Heart right ventricle (tissue), 16 donors: ENCODE data around the gene CST7. TPM values are rescaled to one million over a fixed set of nuclear protein-coding genes. Genes with fewer than 3 reads are reported as not detected.

Experiments used
- ATAC-seq, 8 donors: fragments of 200-7000 bp; cut with Tn5 transposase; one replicate each; pipeline ENCODE4 v1.9.1; 2020; ENCODE audit warnings: mild to moderate bottlenecking in 8 of 8, moderate library complexity in 8 of 8, moderate number of reproducible peaks in 1 of 8
- DNase-seq, 2 donors: peaks; one replicate each; pipeline ENCODE4 v3.0.0-alpha.2; 2020
- H3K27ac ChIP-seq, 10 donors: fragments of 200-600 bp; sonication (generic) in 2 of 10; one replicate each; pipeline versions ENCODE4 v1.5.0 to v1.8.0; 2020 to 2022; ENCODE audit warnings: mild to moderate bottlenecking in 3 of 10
- H3K27me3 ChIP-seq, 7 donors: fragments of 200-600 bp; one replicate each; pipeline ENCODE4 v1.8.0; 2021 to 2022; ENCODE audit warnings: mild to moderate bottlenecking in 2 of 7
- H3K36me3 ChIP-seq, 9 donors: fragments of 200-600 bp; sonication (generic) in 1 of 9; one replicate each; pipeline versions ENCODE4 v1.5.0 to v1.8.0; 2020 to 2022; ENCODE audit warnings: mild to moderate bottlenecking in 2 of 9
- H3K4me1 ChIP-seq, 9 donors: fragments of 200-600 bp; sonication (generic) in 1 of 9; one replicate each; pipeline versions ENCODE4 v1.5.0 to v1.8.0; 2020 to 2022; ENCODE audit warnings: mild to moderate bottlenecking in 4 of 9
- H3K4me3 ChIP-seq, 10 donors: fragments of 200-600 bp; sonication (generic) in 2 of 10; one replicate each; pipeline versions ENCODE4 v1.5.0 to v1.8.0; 2020 to 2022; ENCODE audit warnings: mild to moderate bottlenecking in 7 of 10, moderate library complexity in 2 of 10
- H3K9me3 ChIP-seq, 11 donors: fragments of 200-600 bp in 10 of 11; sonication (generic) in 2 of 11; one replicate each; pipeline versions ENCODE4 v1.5.0 to v1.8.0; 2013 to 2022; ENCODE audit warnings: mild to moderate bottlenecking in 2 of 11, control low read depth in 1 of 11, moderate library complexity in 1 of 11
- CTCF ChIP-seq, 9 donors: fragments of 200-600 bp; sonication (generic) in 2 of 9; IDR thresholded peaks; one replicate each; pipeline versions ENCODE4 v1.5.0 to v1.8.0; 2021 to 2022; ENCODE audit warnings: antibody characterized with exemption in 9 of 9, mild to moderate bottlenecking in 5 of 9, moderate library complexity in 1 of 9
- WGBS, 2 donors: extraction: QIAGEN DNeasy Blood & Tissue Kit; methylation state at CpG; one replicate each; pipeline ENCODE4 v1.1.7; 2013; ENCODE audit warnings: inconsistent platforms in 1 of 2; 5-methylcytosine and 5-hydroxymethylcytosine counted together
- intact Hi-C, 10 donors: fragments of 100-400 bp; cut with DNase I; formaldehyde crosslinking; loops; one replicate each; pipeline versions ENCODE4 v1.11.1 to v1.14.2; 2022
- polyA plus RNA-seq, 2 donors: library from polyadenylated mRNA; stranded (reverse); fragments of 200-250 nt; gene quantifications; one replicate each; pipeline ENCODE4 v1.2.3, GENCODE V29; 2013
- total RNA-seq, 10 donors: library from RNA; stranded (reverse); fragmentation: NEBNext Ultra II Directional in 3 of 10; extraction: Animal tissue kit (Norgen Biotek cat#: 25700) in 3 of 10; gene quantifications; one replicate each; pipeline versions ENCODE4 v1.2.1 to v1.2.4, GENCODE V29; 2021 to 2023
- donor health status: Arrhythmogenic right ventricular cardiomyopathy.
- donor health status: ischemic (EF 13 %, LVEDD 7.1; RV severe dilation, severe dysfunction).
- donor health status: healthy with polysubstance abuse.
- donor health status: DM: no; HTN: yes; CAD: no.
- donor health status: DM: no; HTN: no; CAD: no.
- donor health status: ischemic (EF 25% LVEDD 6.9; RV normal size, moderate dysfunction).
- donor health status: ischemic (EF 25% LVEDD 5.7; RV mildly dilated, moderate dysfunction).
- donor health status: healthy.
- donor health status: DM: yes; HTN: yes; CAD: no.
- donor health status: Ischemic cardiomyopathy.
- donor health status: ischemic (EF 35%, LVEDD 5.7; RV mildly dilated, moderate dysfunction).
- donor health status: nonischemic (EF 11% LVEDD 7.7; RV severe dilation, severe dysfunction).
- donor health status: DM: yes; HTN: yes; CAD: no.
- donor health status: PGD.
- donor health status: ischemic (EF 29% LVEDD 5.4; RV normal size, mild dysfunction).
- donor health status: nonischemic (EF 23%, LVEDD 6.1; RV moderate dilation, normal function).

Gene CST7
- total and polyA plus RNA-seq, 12 donors = 0.28 to 10.0 (median 1.1) TPM; not detected in 2

GRCh38 chr20:24913076-24913628 lies 35.9 kb upstream of the CST7 start:
- H3K9me3 ChIP-seq = peaks cover 0 to 11% (median 5%) of the 10 kb centered on the region in 11 donors
- DNase-seq = no peak
- H3K27me3 ChIP-seq = peaks cover 0 to 13% (median 0%) of the 10 kb centered on the region in 7 donors
- no peak overlapping the region for H3K27ac ChIP-seq
- no peaks in the 10 kb centered on the region for H3K36me3 ChIP-seq
- TF ChIP-seq CTCF (IDR thresholded peaks at IDR 0.05) = no peak
- no peak for ATAC-seq
- intact Hi-C loops = loop anchor here in 5 of 10 donors (5.0 to 10.0 kb wide), 5 partner anchors 748 to 978 kb away; no protein-coding TSS in a partner anchor
- WGBS, 2 donors = 85 to 89% methylated on average over 9 of the region's 9 CpGs
- peaks cover 0 to 1% (median 0%) of the 10 kb centered on the region in 9 donors for H3K4me1 ChIP-seq
- H3K4me3 ChIP-seq = no peak overlapping the region

- 65% methylated on average over 14 of the region's 14 CpGs for WGBS, 2 donors
- DNase-seq (no peak), ATAC-seq (no peak)
- Histone ChIP-seq H3K4me3 (no peak overlapping the region), H3K27ac (no peak overlapping the region), H3K36me3 (no peaks in the 10 kb centered on the region), H3K4me1 (peaks cover 0 to 12% (median 7%) of the 10 kb centered on the region in 9 donors), H3K27me3 (peaks cover 0 to 18% (median 5%) of the 10 kb centered on the region in 7 donors), H3K9me3 (no peaks in the 10 kb centered on the region)
- intact Hi-C loops = loop anchor here in 9 of 10 donors (5.0 to 10.0 kb wide), 9 partner anchors 607 to 980 kb away; no protein-coding TSS in a partner anchor
- TF ChIP-seq CTCF (IDR thresholded peaks at IDR 0.05) = no peak
These were observed 34.5 kb upstream of the CST7 start for GRCh38 chr20:24914388-24915241.

- 85 to 87% methylated on average over 9 of the region's 9 CpGs for WGBS, 2 donors
These were observed 33.6 kb upstream of the CST7 start for GRCh38 chr20:24915440-24915839.

More at GRCh38 chr20:24915440-24915839, 33.6 kb upstream of the CST7 start:
- Histone ChIP-seq H3K27me3 (peaks cover 0 to 18% (median 5%) of the 10 kb centered on the region in 7 donors), H3K4me3 (no peak overlapping the region), H3K27ac (no peak overlapping the region), H3K36me3 (no peaks in the 10 kb centered on the region), H3K4me1 (peaks cover 0 to 12% (median 7%) of the 10 kb centered on the region in 9 donors), H3K9me3 (no peaks in the 10 kb centered on the region)
- DNase-seq (no peak), ATAC-seq (no peak)
- intact Hi-C loops = loop anchor here in 8 of 10 donors (5.0 to 10.0 kb wide), 9 partner anchors 608 to 981 kb away; no protein-coding TSS in a partner anchor
- TF ChIP-seq CTCF (IDR thresholded peaks at IDR 0.05) = no peak
